ENCODE data around the gene PRKCZ. TPM values are rescaled to one million over a fixed set of nuclear protein-coding genes. Genes with fewer than 3 reads are reported as not detected.

Gene PRKCZ
- total RNA-seq, 2 experiments from 2014 or later = 13.2 to 14.7 TPM

DNA sequence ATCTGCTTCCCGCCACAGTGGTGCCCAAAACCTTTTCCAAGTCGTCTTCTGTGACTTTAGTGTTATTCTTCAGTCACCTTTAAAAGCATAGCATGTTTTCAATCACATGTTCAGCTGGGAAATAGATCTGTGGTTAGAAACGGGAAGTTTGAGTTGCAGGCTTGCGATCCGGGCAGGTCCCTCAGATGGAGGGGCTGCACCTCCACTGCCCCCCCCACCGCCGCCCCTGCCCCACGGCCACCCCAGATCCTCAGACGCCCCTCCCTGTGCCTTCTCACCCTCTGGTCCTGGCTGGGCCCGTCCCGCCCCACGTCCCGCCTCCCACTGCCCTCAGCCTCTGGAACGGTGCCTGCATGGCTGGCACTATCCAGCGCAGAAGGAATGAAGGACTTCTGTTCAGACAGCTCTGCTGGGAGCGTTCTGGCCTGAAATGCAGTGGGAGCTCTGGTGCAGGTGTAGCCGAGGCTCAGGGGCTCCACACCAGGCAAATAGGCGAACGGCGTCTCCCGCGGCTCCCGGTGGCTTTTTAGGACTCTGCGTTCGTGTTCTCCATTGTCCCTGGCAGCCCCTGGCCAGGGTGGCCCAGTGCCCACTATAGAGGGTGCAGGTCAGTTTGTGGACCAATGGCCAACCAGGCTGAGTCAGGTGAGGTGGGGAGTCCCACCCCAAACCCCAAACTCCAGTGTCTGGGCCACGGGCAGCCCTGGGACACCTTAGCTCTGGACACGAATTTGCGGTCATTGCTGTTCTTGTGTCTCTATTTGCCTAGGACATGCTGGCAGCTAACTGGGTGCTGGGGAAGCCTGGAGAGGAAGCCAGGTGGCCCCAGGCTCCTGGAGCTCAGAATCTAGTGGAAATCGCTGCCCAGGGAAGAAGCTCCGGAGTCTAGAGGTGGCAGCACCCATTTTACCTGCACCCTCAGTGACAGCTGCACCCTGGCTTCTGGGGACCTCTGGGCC is 77.3 kb downstream of the PRKCZ start:
- ChIA-PET POLR2A (no interaction called here), CTCF (interaction anchor here (1.2 to 1.4 kb wide), 2 partner anchors 12 to 13 kb away, joined by 3 to 4 read pairs; no protein-coding TSS in a partner anchor)
- Mint-ChIP-seq H3K4me3 (peak overlapping the region; percentile 53), H3K4me1 (ENCODE audit: low read depth) (peaks cover 14% of the 10 kb centered on the region), H3K27me3 (no peaks in the 10 kb centered on the region), H3K27ac (no peak overlapping the region), H3K9me3 (no peaks in the 10 kb centered on the region), H3K36me3 (no peaks in the 10 kb centered on the region)
- intact Hi-C loops (cut with micrococcal nuclease) = no loop called here
- DNase-seq = no peak

DNA sequence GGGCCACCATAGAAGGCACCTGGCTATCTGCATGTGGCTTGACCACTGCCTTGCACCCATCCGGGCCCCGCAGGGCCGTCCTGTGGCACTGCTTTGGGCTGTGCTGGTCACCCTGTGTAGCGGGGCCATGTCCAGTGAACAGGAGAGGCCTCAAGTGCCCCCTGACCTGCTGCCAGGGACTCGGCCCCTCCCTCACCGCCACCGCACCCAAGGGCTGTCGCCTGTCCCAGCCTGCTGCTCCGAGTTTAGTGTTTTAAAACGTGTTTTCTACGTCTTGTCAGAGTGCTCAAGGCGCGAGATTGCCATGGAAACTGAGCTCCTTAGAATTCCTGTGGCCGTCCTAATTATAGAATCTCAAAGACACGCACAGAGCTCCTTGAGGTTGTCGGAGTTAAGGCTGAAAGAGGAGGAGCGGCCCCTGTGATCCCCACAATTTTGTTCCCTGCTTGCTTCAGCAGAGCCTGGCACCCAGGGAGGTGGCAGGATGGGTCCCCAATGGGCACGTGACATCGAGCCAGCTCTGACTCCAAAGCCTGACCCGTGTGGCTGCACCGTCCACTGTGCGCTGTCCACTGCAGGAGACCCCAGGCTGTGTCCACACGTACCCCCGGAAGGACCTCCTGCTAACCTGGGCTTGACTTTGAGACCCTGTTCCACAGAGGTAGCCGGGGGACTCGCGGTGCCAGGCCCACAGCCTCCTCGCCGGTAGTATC is 78.1 kb downstream of the PRKCZ start:
- no peaks in the 10 kb centered on the region for H3K27me3 Mint-ChIP-seq
- ChIA-PET POLR2A (no interaction called here), CTCF (interaction anchor here (1.4 kb wide), 1 partner anchor 11 kb away, joined by 4 read pairs; no protein-coding TSS in a partner anchor)
- peaks cover 19% of the 10 kb centered on the region for H3K4me1 Mint-ChIP-seq (ENCODE audit: low read depth)
- no peak overlapping the region for H3K27ac Mint-ChIP-seq
- no peak for DNase-seq
- no peaks in the 10 kb centered on the region for H3K9me3 Mint-ChIP-seq
- intact Hi-C loops (cut with micrococcal nuclease) = no loop called here
- H3K4me3 Mint-ChIP-seq = no peak overlapping the region
- H3K36me3 Mint-ChIP-seq = no peaks in the 10 kb centered on the region

DNA sequence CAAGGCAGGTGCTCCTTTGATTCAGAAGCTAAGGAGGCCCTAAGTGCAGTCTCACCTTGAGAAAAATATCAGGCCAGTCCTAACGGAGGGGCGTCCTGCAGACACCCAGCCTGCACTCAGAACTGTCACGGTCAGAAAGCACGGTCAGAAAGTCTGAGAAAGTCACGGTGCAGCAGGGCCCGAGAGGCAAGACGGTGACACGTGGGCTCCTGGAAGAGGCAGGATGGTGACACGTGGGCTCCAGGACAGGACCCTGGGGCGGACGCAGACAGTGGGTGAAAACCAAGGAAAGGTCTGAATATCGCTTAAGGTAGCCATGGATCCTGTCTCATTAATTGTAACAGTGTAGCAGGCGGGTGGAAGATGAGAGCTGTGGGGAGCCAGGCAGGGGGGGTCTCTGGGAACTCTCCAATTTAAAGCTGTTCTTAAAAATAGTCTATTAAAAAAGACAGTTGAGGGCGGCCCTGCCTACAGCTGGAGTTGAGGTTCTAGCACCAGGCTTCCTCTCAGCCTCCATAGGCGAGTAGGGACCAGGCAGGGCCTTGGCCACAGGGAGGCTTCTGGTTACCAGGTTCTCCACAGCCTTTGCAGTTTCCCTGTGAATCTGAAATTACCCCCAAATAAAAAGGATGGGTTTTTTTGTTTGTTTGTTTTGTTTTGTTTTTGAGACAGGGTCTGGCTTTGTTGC is 79.2 kb downstream of the PRKCZ start:
- ChIA-PET POLR2A (no interaction called here), CTCF (interaction anchor here (1.1 to 2.2 kb wide), 2 partner anchors 11 to 45 kb away, joined by 4 to 9 read pairs; no protein-coding TSS in a partner anchor)
- no peaks in the 10 kb centered on the region for H3K27me3 Mint-ChIP-seq
- H3K36me3 Mint-ChIP-seq = no peaks in the 10 kb centered on the region
- H3K4me3 Mint-ChIP-seq = no peak overlapping the region
- DNase-seq = no peak
- peaks cover 19% of the 10 kb centered on the region for H3K4me1 Mint-ChIP-seq (ENCODE audit: low read depth)
- intact Hi-C loops (cut with micrococcal nuclease) = no loop called here
- no peaks in the 10 kb centered on the region for H3K9me3 Mint-ChIP-seq
- no peak overlapping the region for H3K27ac Mint-ChIP-seq

DNA sequence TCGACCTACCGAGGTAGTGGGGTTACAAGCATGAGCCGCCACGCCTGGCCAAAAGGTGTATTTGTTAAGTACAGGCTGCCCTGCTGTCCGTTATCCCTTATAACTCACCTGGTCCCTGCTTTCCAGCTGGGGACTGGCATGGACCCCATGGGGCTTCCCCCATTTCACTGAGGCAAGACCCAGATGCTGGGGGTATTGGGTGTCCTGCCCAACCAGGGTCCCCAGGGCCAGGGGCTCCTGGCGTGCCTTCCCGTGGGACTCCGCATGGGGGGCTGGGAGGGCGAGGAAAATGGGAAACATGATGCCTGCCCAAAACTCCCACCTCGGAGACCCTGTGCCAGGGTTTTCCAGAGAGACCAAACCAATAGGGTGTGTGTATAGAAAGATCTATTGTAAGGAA is 79.9 kb downstream of the PRKCZ start:
- H3K36me3 Mint-ChIP-seq = no peaks in the 10 kb centered on the region
- peaks cover 19% of the 10 kb centered on the region for H3K4me1 Mint-ChIP-seq (ENCODE audit: low read depth)
- POLR2A ChIA-PET = no interaction called here
- no peaks in the 10 kb centered on the region for H3K9me3 Mint-ChIP-seq
- no peak overlapping the region for H3K27ac Mint-ChIP-seq
- H3K27me3 Mint-ChIP-seq = no peaks in the 10 kb centered on the region
- no peak for DNase-seq
- CTCF ChIA-PET = interaction anchor here (1.1 to 2.2 kb wide), 2 partner anchors 10 to 45 kb away, joined by 4 to 9 read pairs; no protein-coding TSS in a partner anchor
- intact Hi-C loops (cut with micrococcal nuclease) = no loop called here
- no peak overlapping the region for H3K4me3 Mint-ChIP-seq

DNA sequence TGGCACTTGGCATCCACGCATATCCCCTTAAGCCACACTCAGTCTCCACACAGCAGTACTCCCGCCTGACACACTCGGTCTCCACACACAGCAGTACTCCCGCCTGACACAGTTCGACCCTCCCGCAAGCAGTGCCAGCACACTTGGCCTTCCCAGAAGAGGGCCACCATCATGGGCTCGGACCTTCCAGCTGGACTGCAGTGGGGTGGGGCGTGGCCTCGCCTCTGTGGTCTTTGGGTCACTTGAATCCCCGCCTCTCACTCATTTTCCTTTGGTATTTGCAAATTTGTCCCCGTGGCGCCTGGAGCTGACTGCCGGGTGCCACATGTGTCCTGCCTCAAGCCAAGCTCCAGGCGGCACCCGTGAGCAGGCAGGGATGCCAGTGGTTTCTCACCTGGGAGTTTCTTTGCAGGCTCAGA is 80.7 kb downstream of the PRKCZ start:
- ChIA-PET POLR2A (no interaction called here), CTCF (interaction anchor here (0.6 to 2.2 kb wide), 2 partner anchors 9 to 38 kb away, joined by 3 to 9 read pairs; no protein-coding TSS in a partner anchor)
- H3K36me3 Mint-ChIP-seq = no peaks in the 10 kb centered on the region
- H3K4me1 Mint-ChIP-seq (ENCODE audit: low read depth) = peaks cover 24% of the 10 kb centered on the region
- intact Hi-C loops (cut with micrococcal nuclease) = no loop called here
- H3K27me3 Mint-ChIP-seq = no peaks in the 10 kb centered on the region
- no peak for DNase-seq
- H3K9me3 Mint-ChIP-seq = no peaks in the 10 kb centered on the region
- no peak overlapping the region for H3K4me3 Mint-ChIP-seq
- no peak overlapping the region for H3K27ac Mint-ChIP-seq

DNA sequence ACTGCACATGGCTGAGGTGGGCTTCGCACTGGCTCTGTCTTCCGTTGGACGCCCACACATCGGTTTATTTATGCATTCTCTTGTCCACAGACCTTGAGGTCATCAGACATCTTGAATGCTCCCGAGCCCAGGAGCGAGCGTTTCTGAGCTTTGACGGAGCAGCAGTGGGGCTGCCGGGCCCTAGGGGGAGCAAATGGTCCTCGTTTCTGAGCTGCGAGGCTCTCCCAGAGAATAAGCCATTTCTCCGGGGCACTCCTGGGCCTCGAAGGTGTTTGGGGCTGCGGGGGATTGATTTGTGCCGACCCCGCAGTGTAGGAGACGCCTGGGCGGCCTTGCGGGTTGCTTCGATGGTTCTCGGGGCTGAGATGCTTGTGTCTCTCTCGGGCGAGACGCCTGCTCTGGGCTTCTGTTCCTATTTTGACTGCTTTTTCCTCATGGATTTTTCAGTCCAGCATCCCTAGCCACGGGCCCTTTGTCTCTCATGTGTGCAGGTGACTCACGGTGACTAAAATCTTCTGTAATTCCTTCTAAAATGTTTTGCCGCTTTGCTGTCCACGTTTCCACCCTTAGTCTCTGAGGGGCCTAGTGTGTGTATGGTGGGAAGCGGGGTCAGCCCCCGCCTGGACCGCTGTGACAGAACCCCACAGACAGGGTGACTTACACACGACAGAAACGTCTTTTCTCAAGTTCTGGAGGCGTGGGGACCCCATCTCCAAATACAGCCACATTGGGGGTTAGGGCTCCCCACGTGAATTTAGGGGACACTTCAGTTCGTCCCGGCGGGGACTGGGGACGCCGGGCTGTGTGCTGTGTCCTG is 82.2 kb downstream of the PRKCZ start:
- Mint-ChIP-seq H3K27ac (peak overlapping the region; percentile 49), H3K4me1 (ENCODE audit: low read depth) (peaks cover 21% of the 10 kb centered on the region), H3K27me3 (no peaks in the 10 kb centered on the region), H3K9me3 (no peaks in the 10 kb centered on the region), H3K4me3 (peak overlapping the region; percentile 77), H3K36me3 (no peaks in the 10 kb centered on the region)
- POLR2A ChIA-PET = no interaction called here
- CTCF ChIA-PET = interaction anchor here (0.5 to 1.2 kb wide), 6 partner anchors 42 to 1130 kb away, joined by 4 to 11 read pairs (median 6); partner anchors contain the start of gene FAAP20
- intact Hi-C loops (cut with micrococcal nuclease) = loop anchor here (1.0 to 2.0 kb wide), 3 partner anchors 17 to 213 kb away; partner anchors contain the start of gene TMEM52
- DNase-seq = peak; percentile 40

DNA sequence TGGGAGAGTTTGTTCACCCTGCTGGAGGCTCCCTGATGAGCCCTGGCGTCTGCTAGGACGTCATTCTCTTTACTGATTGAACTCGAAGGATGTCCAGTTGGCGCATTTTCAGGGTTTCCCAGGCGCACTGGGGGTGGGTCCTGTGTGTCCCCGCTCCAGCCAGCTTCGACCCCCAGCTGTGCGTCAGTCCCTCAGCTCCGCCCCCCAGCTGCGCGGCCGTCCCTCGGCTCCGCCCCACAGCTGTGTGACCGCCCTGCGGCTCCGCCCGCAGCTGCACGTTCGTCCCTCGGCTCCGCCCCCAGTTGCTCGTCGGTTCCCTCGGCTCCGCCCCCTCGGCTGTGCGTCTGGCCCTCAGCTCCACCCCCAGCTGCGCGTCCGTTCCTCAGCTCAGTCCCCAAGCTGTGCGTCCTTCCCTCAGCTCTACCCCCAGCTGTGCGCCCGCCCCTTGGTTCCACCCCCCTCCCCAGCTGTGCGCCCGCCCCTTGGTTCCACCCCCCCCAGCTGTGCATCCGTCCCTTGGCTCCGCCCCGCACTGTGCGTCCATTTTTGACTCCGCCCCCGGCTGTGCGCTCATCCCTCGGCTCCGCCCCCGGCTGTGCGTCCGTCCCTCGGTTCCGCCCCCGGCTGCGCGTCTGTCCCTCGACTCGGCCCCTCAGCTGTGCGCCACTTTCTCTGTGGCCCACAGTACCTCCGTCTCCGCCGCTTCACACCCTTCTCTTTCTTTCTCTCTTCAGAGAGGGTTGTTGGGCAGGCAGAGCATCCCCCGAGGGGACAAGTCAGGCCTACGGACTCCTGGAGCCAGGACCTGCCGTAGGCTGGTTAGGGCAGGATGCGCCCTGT is 83.0 kb downstream of the PRKCZ start:
- intact Hi-C loops (cut with micrococcal nuclease) = loop anchor here (1.0 to 2.0 kb wide), 3 partner anchors 16 to 214 kb away; partner anchors contain the start of gene TMEM52
- CTCF ChIA-PET = interaction anchor here (0.7 to 1.2 kb wide), 5 partner anchors 41 to 249 kb away, joined by 3 to 11 read pairs (median 5); partner anchors contain the start of gene FAAP20
- POLR2A ChIA-PET = interaction anchor here (0.7 kb wide), 1 partner anchor 249 kb away, joined by 3 read pairs; no protein-coding TSS in a partner anchor
- Mint-ChIP-seq H3K36me3 (no peaks in the 10 kb centered on the region), H3K4me1 (ENCODE audit: low read depth) (peaks cover 19% of the 10 kb centered on the region), H3K27me3 (no peaks in the 10 kb centered on the region), H3K4me3 (peak overlapping the region; percentile 77), H3K27ac (peak overlapping the region; percentile 49), H3K9me3 (no peaks in the 10 kb centered on the region)
- DNase-seq = peak; percentile 98

DNA sequence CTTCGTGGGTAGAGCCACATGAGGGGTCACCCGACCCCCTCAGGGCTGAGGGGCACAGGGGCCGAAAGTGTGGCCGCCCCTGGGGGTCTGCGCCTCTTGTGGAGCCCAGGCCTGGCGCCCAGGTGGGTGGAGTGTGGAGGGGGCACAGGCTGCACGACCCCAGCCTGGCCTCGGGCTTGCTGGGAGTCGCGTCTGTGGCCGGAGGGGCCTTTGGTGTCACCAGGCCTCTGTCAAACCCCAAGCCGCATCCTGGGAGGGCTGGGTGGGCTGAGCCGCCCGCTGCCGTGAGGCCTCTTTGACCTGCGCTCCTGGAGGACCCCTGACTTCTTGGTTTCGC is 83.6 kb downstream of the PRKCZ start:
- Mint-ChIP-seq H3K27ac (no peak overlapping the region), H3K4me1 (ENCODE audit: low read depth) (peaks cover 19% of the 10 kb centered on the region), H3K27me3 (no peaks in the 10 kb centered on the region), H3K4me3 (peak overlapping the region; percentile 77), H3K9me3 (no peaks in the 10 kb centered on the region), H3K36me3 (no peaks in the 10 kb centered on the region)
- DNase-seq = no peak
- intact Hi-C loops (cut with micrococcal nuclease) = loop anchor here (1.0 to 2.0 kb wide), 3 partner anchors 15 to 215 kb away; partner anchors contain the start of gene TMEM52
- POLR2A ChIA-PET = interaction anchor here (0.7 kb wide), 1 partner anchor 248 kb away, joined by 3 read pairs; no protein-coding TSS in a partner anchor
- CTCF ChIA-PET = interaction anchor here (1.0 to 1.2 kb wide), 3 partner anchors 40 to 122 kb away, joined by 4 to 11 read pairs (median 5); partner anchors contain the start of gene FAAP20

DNA sequence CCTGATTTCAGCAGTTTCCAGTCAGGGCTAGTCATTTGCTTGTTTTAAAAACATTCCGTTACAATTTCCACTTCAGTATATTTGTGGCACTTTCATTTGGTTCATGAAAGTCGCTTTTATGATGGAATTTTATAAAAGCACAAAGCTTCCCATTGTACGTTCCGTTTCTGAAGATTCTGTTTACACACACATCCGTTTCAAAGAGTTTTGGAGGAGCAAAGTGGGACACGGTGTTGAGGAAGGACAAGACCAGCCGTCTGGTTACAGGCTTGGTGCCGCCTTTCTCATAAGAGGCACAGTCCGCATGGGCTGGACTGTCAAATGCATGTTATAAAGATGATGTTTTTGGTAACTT is 84.0 kb downstream of the PRKCZ start:
- Mint-ChIP-seq H3K27me3 (no peaks in the 10 kb centered on the region), H3K4me3 (no peak overlapping the region), H3K36me3 (no peaks in the 10 kb centered on the region), H3K9me3 (no peaks in the 10 kb centered on the region), H3K27ac (no peak overlapping the region), H3K4me1 (ENCODE audit: low read depth) (peaks cover 19% of the 10 kb centered on the region)
- DNase-seq = no peak
- intact Hi-C loops (cut with micrococcal nuclease) = no loop called here
- ChIA-PET POLR2A (no interaction called here), CTCF (no interaction called here)

DNA sequence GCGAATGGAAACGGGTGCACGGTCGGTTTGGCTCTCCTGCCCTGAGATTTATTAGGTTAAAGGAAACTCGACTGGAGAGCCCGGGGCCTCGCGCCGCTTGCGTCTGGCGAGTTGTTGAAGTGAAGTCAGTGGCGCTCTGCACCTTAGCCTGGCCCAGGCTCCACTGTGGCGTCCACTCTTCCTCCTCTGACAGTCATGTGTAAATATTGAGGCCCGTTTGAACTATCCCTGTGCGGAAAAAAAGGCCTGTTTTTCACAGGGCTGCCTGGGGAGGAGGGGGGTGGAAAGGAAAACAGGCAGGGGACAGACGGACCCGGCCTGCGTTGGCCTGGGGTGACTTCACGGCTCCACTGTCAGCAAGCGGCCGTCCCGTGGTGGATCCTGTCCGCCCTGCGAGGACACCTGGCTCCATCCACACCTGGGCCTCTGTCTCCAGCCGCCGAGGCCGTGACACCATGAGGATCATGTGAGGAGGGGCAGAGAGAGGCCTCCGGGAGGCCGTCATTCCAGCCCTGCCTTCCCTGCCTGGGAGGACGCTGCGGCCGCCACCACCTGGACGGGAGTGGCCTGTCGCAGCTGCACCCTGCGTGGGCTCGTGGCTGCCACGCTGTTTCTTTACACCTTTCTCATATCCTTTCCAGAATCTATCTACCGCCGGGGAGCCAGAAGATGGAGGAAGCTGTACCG is 84.6 kb downstream of the PRKCZ start:
- Mint-ChIP-seq H3K27me3 (no peaks in the 10 kb centered on the region), H3K4me3 (no peak overlapping the region), H3K36me3 (no peaks in the 10 kb centered on the region), H3K4me1 (ENCODE audit: low read depth) (peaks cover 22% of the 10 kb centered on the region), H3K27ac (no peak overlapping the region), H3K9me3 (no peaks in the 10 kb centered on the region)
- ChIA-PET CTCF (no interaction called here), POLR2A (no interaction called here)
- intact Hi-C loops (cut with micrococcal nuclease) = no loop called here
- no peak for DNase-seq

All from activated CD4-positive, alpha-beta memory T cell treated with anti-CD3 and anti-CD28 coated beads for 36 hours (primary cell).